ENCODE data around the gene LDLR.
"Not testable (repeated sequence)": the region's sequence is repeated elsewhere in the genome, so short reads cannot be mapped to it uniquely, and the experiment has no call there.

The LDLR gene

GRCh38 chr19:11103667-11104066 is 14.4 kb downstream of the LDLR start:
- not testable (repeated sequence) for DNase-seq (ENCODE audit: low read depth in 2 of 3, low spot score in 2 of 3)

- no peak for DNase-seq (ENCODE audit: low read depth in 2 of 3, low spot score in 2 of 3)
Measured at GRCh38 chr19:11105014-11105636, 15.9 kb downstream of the LDLR start.

DNA sequence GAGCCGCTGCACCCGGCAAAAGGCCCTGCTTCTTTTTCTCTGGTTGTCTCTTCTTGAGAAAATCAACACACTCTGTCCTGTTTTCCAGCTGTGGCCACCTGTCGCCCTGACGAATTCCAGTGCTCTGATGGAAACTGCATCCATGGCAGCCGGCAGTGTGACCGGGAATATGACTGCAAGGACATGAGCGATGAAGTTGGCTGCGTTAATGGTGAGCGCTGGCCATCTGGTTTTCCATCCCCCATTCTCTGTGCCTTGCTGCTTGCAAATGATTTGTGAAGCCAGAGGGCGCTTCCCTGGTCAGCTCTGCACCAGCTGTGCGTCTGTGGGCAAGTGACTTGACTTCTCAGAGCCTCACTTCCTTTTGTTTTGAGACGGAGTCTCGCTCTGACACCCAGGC is 17.2 kb downstream of the LDLR start:
- no peak for DNase-seq (ENCODE audit: low read depth in 2 of 3, low spot score in 2 of 3)

DNA sequence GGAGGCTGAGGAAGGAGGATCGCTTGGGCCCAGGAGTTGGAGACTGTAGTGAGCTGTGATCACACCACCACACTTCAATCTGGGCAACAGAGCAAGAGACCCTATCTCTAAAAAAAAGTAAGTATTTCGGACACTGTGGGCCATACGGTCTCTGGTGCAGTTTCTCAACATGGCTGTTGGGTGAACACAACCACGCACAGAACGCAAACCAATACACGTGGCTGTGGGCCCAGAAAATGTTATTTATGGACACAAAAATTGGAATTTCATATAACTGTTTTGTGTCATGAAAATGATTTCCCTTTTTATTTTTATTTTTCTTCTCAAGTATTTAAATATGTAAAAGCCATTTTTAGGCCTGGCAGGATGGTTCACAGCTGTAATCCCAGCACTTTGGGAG is 19.5 kb downstream of the LDLR start:
- no peak for DNase-seq (ENCODE audit: low read depth in 2 of 3, low spot score in 2 of 3)

DNA sequence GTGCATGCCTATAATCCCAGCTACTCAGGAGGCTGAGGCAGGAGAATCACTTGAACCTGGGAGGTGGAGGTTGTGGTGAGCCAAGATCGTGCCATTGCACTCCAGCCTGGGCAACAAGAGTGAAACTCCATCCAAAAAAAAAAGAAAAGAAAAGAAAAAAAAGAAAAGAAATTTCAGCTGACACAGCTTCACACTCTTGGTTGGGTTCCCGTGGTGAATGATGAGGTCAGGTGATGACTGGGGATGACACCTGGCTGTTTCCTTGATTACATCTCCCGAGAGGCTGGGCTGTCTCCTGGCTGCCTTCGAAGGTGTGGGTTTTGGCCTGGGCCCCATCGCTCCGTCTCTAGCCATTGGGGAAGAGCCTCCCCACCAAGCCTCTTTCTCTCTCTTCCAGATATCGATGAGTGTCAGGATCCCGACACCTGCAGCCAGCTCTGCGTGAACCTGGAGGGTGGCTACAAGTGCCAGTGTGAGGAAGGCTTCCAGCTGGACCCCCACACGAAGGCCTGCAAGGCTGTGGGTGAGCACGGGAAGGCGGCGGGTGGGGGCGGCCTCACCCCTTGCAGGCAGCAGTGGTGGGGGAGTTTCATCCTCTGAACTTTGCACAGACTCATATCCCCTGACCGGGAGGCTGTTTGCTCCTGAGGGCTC is 22.0 kb downstream of the LDLR start:
- no peak for DNase-seq (ENCODE audit: low read depth in 2 of 3, low spot score in 2 of 3)

DNA sequence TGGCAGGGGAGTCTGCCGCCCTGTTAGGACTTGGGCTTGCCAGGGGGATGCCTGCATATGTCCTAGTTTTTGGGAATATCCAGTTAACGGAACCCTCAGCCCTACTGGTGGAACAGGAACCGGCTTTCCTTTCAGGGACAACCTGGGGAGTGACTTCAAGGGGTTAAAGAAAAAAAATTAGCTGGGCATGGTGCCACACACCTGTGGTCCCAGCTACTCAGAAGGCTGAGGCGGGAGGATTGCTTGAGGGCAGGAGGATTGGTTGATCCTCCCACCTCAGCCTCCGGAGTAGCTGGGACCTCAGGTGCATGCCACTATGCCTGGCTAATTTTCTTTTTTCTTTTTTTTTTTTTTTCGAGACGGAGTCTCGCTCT is 22.5 kb downstream of the LDLR start:
- DNase-seq (ENCODE audit: low read depth in 2 of 3, low spot score in 2 of 3) = no peak

DNA sequence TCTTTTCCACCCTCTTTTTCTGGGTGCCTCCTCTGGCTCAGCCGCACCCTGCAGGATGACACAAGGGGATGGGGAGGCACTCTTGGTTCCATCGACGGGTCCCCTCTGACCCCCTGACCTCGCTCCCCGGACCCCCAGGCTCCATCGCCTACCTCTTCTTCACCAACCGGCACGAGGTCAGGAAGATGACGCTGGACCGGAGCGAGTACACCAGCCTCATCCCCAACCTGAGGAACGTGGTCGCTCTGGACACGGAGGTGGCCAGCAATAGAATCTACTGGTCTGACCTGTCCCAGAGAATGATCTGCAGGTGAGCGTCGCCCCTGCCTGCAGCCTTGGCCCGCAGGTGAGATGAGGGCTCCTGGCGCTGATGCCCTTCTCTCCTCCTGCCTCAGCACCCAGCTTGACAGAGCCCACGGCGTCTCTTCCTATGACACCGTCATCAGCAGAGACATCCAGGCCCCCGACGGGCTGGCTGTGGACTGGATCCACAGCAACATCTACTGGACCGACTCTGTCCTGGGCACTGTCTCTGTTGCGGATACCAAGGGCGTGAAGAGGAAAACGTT is 24.0 kb downstream of the LDLR start:
- DNase-seq (ENCODE audit: low read depth in 2 of 3, low spot score in 2 of 3) = no peak

DNA sequence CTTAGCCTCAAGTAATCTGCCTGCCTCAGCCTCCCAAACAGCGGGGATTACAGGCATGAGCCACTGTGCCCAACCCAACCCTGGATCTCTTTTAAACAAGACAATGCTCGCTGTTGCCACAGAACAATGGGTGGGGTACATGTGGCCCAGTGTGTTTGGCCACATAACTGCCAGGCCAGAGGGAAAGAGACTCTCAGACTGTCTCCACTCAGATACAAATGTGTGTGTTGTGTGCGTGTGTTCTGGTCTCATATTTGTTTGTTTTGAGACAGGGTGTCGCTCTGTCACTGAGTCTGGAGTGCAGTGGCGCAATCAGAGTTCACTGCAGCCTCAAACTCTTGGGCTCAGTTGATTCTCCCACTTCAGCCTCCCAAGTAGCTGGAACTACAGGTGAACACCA is 25.8 kb downstream of the LDLR start:
- DNase-seq (ENCODE audit: low read depth in 2 of 3, low spot score in 2 of 3) = no peak

- DNase-seq (ENCODE audit: low read depth in 2 of 3, low spot score in 2 of 3) = no peak
Measured at GRCh38 chr19:11115895-11116446, 26.7 kb downstream of the LDLR start.

GRCh38 chr19:11116507-11116906 is 27.2 kb downstream of the LDLR start:
- no peak for DNase-seq (ENCODE audit: low read depth in 2 of 3, low spot score in 2 of 3)

DNA sequence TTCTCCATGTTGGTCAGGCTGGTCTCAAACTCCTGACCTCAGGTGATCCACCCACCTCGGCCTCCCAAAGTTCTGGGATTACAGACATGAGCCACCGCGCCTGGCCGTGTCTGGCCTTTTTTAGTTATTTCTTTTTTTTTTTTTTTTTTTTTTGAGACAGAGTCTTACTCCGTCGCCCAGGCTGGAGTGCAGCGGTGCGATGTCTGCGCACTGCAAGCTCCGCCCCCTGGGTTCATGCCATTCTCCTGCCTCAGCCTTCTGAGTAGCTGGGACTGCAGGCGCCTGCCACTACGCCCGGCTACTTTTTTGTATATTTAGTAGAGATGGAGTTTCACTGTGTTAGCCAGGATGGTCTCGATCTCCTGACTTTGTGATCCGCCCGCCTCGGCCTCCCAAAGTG is 32.7 kb downstream of the LDLR start:
- not testable (repeated sequence) for DNase-seq (ENCODE audit: low read depth in 2 of 3, low spot score in 2 of 3)

DNA sequence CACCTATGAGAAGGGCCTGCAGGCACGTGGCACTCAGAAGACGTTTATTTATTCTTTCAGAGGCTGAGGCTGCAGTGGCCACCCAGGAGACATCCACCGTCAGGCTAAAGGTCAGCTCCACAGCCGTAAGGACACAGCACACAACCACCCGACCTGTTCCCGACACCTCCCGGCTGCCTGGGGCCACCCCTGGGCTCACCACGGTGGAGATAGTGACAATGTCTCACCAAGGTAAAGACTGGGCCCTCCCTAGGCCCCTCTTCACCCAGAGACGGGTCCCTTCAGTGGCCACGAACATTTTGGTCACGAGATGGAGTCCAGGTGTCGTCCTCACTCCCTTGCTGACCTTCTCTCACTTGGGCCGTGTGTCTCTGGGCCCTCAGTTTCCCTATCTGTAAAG is 33.9 kb downstream of the LDLR start:
- no peak for DNase-seq (ENCODE audit: low read depth in 2 of 3, low spot score in 2 of 3)

GRCh38 chr19:11124157-11124556 is 34.9 kb downstream of the LDLR start:
- DNase-seq (ENCODE audit: low read depth in 2 of 3, low spot score in 2 of 3) = not testable (repeated sequence)

DNA sequence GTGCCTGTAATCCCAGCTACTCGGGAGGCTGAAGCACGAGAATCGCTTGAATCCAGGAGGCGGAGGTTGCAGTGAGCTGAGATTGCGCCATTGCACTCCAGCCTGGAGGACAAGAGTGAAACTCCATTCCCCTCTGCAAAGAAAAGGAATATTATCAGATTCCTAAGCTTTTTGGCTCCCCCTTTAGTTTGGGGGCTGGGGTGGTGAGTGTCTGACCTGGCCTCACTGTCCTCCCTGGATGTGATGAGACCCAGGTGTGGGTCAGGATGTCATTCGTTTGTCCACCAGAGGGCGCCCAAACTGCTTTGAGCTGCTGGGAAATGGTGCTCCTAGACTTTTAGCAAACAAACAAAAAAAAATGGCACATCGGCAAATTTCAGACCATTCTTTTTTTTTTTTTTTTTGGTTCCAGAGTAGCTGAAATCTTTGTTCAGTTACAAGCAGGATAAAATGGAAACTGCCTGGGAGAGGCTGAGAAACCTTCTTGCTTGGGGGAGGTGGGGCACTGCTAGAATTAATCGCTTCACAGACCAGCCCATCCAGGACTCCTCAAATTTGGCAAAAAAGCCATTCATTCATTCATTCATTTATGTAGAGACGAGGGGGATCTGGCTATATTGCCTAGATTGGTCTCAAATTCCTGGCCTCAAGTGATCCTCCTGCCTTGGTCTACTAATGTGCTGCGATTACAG is 36.9 kb downstream of the LDLR start:
- DNase-seq (ENCODE audit: low read depth in 2 of 3, low spot score in 2 of 3) = peak; percentile 29 to 63 (median 60)

GRCh38 chr19:11127905-11128304 is 38.6 kb downstream of the LDLR start:
- DNase-seq (ENCODE audit: low read depth in 2 of 3, low spot score in 2 of 3) = no peak

GRCh38 chr19:11130824-11131455 is 41.7 kb downstream of the LDLR start:
- peak; percentile 34 to 52 (median 41) for DNase-seq (ENCODE audit: low read depth in 2 of 3, low spot score in 2 of 3)

DNA sequence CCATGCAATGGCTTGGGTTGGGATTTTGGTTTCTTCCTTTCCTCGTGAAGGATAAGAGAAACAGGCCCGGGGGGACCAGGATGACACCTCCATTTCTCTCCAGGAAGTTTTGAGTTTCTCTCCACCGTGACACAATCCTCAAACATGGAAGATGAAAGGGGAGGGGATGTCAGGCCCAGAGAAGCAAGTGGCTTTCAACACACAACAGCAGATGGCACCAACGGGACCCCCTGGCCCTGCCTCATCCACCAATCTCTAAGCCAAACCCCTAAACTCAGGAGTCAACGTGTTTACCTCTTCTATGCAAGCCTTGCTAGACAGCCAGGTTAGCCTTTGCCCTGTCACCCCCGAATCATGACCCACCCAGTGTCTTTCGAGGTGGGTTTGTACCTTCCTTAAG is 42.2 kb downstream of the LDLR start:
- DNase-seq (ENCODE audit: low read depth in 2 of 3, low spot score in 2 of 3) = no peak

- DNase-seq (ENCODE audit: low read depth in 2 of 3, low spot score in 2 of 3) = no peak
Measured at GRCh38 chr19:11136400-11137101, 47.3 kb downstream of the LDLR start.

- DNase-seq (ENCODE audit: low read depth in 2 of 3, low spot score in 2 of 3) = peak in 2 of 3 experiments; percentile 11 to 30
Measured at GRCh38 chr19:11137542-11138384, 48.5 kb downstream of the LDLR start.

All from activated CD8-positive, alpha-beta memory T cell treated with anti-CD3 and anti-CD28 coated beads for 48 hours (primary cell).